Endothelial cell (in vitro differentiated cells): ENCODE measurements around the gene SLC37A2. TPM values are rescaled to one million over a fixed set of nuclear protein-coding genes. Genes with fewer than 3 reads are reported as not detected.
"Not testable (repeated sequence)": the region's sequence is repeated elsewhere in the genome, so short reads cannot be mapped to it uniquely, and the experiment has no call there.

ENCODE experiments used
- DNase-seq: peaks from one replicate; pipeline ENCODE4 v3.0.0; 2021; ENCODE audit warnings: low spot score
- H3K27ac Mint-ChIP-seq: one replicate; pipeline ENCODE4 v1.8.0; 2021; ENCODE audit warnings: mixed read lengths, inconsistent platforms; ENCODE audit not compliant: unreplicated experiment
- H3K27me3 Mint-ChIP-seq: one replicate; pipeline ENCODE4 v1.8.0; 2021; ENCODE audit warnings: mild to moderate bottlenecking, moderate library complexity, mixed read lengths, inconsistent platforms; ENCODE audit not compliant: unreplicated experiment
- H3K36me3 Mint-ChIP-seq: one replicate; pipeline ENCODE4 v1.8.0; 2021; ENCODE audit warnings: mild to moderate bottlenecking, low read depth, mixed read lengths, inconsistent platforms; ENCODE audit not compliant: unreplicated experiment
- H3K4me1 Mint-ChIP-seq: one replicate; pipeline ENCODE4 v1.8.0; 2021; ENCODE audit warnings: mild to moderate bottlenecking, mixed read lengths, inconsistent platforms; ENCODE audit not compliant: unreplicated experiment
- H3K4me3 Mint-ChIP-seq: one replicate; pipeline ENCODE4 v1.8.0; 2021; ENCODE audit warnings: mild to moderate bottlenecking, mixed read lengths, inconsistent platforms; ENCODE audit not compliant: unreplicated experiment
- H3K9me3 Mint-ChIP-seq: one replicate; pipeline ENCODE4 v1.8.0; 2021; ENCODE audit warnings: mixed read lengths, inconsistent platforms; ENCODE audit not compliant: unreplicated experiment
- total RNA-seq: library from RNA; stranded (reverse); fragmentation: NEBNext Ultra II Directional; extraction: Animal tissue kit (Norgen Biotek cat#: 25700); gene quantifications from one replicate; pipeline ENCODE4 v1.2.1, GENCODE V29; 2021; ENCODE audit not compliant: unreplicated experiment
- TF ChIP-seq, protein P1 (sequence below): fragments of 200-600 bp; sonication (generic); IDR thresholded peaks from one replicate; pipeline ENCODE4 v1.5.0; 2021; ENCODE audit warnings: antibody characterized with exemption; ENCODE audit not compliant: unreplicated experiment

The SLC37A2 gene
- total RNA-seq, 1 donor from 2014 or later: 0.49 TPM

DNA sequence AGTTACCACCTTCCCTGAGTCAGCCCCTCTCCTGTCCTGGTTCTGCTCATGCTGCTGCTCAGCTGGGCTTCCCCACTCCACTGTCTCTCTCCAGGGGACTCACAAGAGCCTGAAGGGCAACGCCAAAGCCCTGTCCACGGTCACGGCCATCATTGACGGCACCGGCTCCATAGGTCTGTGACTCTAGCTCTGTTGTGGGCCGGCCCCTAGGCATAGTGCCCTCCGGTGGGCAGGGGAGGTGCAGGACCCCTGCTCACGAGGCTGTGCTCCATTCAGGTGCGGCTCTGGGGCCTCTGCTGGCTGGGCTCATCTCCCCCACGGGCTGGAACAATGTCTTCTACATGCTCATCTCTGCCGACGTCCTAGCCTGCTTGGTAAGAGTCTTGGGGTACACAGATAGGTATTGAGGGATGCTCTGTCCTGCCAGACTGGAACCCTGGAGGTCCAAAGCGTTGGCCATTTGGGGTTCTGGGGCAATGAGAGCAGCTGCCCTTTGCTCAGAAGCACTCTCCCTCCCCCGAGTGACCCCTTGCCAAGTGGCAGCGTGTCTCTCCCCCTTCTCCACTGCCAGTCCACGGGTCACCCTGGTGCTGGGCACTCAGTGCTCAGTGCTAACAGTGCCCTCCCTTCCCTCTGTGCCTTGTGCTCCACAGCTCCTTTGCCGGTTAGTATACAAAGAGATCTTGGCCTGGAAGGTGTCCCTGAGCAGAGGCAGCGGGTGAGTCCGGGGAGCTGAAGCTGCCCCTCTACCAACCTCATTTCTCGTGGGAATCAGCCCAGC lies 22.4 kb downstream of the SLC37A2 start:
- no peak overlapping the region for H3K27ac Mint-ChIP-seq
- peaks cover 14% of the 10 kb centered on the region for H3K27me3 Mint-ChIP-seq
- no peaks in the 10 kb centered on the region for H3K36me3 Mint-ChIP-seq
- no peak for DNase-seq
- TF ChIP-seq, protein P1, sequence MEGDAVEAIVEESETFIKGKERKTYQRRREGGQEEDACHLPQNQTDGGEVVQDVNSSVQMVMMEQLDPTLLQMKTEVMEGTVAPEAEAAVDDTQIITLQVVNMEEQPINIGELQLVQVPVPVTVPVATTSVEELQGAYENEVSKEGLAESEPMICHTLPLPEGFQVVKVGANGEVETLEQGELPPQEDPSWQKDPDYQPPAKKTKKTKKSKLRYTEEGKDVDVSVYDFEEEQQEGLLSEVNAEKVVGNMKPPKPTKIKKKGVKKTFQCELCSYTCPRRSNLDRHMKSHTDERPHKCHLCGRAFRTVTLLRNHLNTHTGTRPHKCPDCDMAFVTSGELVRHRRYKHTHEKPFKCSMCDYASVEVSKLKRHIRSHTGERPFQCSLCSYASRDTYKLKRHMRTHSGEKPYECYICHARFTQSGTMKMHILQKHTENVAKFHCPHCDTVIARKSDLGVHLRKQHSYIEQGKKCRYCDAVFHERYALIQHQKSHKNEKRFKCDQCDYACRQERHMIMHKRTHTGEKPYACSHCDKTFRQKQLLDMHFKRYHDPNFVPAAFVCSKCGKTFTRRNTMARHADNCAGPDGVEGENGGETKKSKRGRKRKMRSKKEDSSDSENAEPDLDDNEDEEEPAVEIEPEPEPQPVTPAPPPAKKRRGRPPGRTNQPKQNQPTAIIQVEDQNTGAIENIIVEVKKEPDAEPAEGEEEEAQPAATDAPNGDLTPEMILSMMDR: no peak
- no peaks in the 10 kb centered on the region for H3K4me1 Mint-ChIP-seq
- H3K9me3 Mint-ChIP-seq: no peaks in the 10 kb centered on the region
- H3K4me3 Mint-ChIP-seq: no peak overlapping the region

DNA sequence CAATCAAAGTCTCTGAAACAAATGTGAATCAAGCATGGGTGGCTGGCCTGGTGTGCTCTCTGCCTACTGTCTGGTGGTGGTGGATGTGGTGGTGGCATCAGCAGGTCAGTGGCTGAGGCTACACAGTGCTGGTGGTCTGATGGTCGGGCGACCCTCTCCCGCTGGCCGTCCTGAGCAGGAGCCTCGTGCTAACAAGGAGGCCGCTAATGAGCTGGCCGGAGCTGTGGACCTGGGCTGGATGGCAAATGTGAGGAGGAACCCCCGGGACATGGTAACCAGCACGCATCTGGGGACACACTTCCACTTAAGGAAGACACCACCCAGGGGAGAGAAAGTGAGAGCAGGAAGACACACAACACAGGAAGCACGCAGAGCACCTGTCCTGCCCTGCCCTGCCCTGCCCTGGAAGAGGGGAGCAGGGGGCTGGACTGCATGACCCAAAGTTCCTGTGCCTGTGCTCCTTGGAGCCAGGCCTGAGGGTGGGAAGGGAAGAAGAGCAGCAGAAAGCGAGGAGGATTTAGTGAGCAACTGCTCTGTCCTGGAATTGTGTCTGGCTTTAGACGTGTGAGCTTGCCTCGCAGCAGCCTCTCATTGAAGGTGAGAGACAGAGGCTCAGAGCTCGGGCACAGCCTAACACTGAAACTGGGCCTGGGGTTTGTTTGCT lies 23.7 kb downstream of the SLC37A2 start:
- TF ChIP-seq, protein P1: no peak
- Mint-ChIP-seq H3K27ac (no peak overlapping the region), H3K4me3 (no peak overlapping the region), H3K36me3 (no peaks in the 10 kb centered on the region), H3K27me3 (peaks cover 14% of the 10 kb centered on the region), H3K9me3 (no peaks in the 10 kb centered on the region), H3K4me1 (peaks cover 5% of the 10 kb centered on the region)
- no peak for DNase-seq

DNA sequence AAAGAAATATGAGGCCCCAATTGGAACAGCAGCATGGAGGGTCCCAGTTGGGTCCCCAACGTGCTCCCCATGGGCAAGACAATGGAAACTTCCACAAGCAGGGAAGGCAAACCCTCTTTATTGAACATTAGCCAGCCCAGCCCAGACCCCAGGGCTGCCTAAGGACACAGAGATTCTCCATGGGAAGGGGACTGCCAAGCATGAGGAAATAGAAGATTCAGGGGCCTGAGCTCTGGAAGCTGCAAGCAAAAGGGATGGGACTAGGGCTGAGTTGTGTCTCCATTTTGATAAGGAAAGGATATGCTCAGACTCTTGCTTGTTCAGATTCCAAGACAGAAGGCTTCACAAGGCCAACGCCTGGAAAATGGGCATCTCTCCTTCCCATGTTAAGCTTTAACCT lies 25.0 kb downstream of the SLC37A2 start:
- peaks cover 10% of the 10 kb centered on the region for H3K27me3 Mint-ChIP-seq
- no peaks in the 10 kb centered on the region for H3K9me3 Mint-ChIP-seq
- H3K27ac Mint-ChIP-seq: no peak overlapping the region
- H3K4me1 Mint-ChIP-seq: peaks cover 13% of the 10 kb centered on the region
- DNase-seq: no peak
- TF ChIP-seq, protein P1: no peak
- H3K36me3 Mint-ChIP-seq: no peaks in the 10 kb centered on the region
- H3K4me3 Mint-ChIP-seq: no peak overlapping the region

DNA sequence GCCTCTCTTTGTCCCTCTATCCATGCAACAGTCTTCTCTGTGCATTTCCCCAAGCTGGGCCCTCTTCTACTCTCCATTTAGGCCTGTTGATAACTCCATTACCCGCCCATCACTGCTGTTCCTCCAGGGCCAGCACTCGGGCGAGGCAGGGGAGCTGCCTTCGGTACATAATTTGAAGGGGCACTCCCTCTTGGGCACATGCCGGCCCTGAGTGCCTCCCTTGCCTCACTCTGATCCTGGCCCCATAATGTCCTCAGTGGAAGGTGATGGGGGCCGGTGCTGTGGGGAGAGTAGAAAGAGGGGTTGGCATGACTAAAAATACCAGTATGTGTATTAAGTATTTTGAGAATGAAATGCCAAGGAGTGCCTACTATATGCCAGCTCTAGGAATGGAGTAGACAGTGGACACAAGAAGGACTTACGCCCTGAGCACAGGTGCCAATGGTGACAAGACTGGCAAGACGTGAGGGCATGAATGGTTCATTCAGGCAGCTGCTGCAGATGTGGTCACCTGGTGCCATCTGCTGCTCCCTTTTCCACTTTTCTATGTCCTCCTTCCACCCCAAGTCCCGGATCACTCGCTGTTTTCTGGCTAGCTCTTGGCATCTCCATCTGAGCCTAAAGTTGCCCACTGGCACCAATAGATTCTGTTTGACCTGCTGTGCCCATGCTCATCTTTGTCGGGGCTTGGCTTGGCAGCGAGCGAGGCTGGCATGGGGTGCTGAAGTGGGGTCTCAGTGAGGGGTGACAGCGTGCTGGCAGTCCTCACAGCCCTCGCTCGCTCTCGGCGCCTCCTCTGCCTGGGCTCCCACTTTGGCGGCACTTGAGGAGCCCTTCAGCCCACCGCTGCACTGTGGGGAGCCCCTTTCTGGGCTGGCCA lies 25.7 kb downstream of the SLC37A2 start:
- Mint-ChIP-seq H3K4me1 (peaks cover 13% of the 10 kb centered on the region), H3K27me3 (peaks cover 7% of the 10 kb centered on the region), H3K4me3 (no peak overlapping the region), H3K9me3 (no peaks in the 10 kb centered on the region), H3K36me3 (no peaks in the 10 kb centered on the region), H3K27ac (no peak overlapping the region)
- DNase-seq: no peak
- TF ChIP-seq, protein P1: no peak

DNA sequence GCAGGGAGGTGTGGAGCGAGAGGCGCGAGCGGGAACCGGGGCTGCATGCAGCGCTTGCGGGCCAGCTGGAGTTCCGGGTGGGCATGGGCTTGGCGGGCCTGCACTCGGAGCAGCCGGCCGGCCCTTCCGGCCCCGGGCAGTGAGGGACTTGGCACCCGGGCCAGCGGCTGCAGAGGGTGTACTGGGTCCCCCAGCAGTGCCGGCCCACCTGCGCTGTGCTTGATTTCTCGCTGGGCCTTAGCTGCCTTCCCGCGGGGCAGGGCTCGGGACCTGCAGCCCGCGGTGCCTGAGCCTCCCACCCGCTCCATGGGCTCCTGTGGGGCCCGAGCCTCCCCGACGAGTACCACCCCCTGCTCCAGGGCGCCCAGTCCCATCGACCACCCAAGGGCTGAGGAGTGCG lies 26.4 kb downstream of the SLC37A2 start:
- H3K9me3 Mint-ChIP-seq, H3K4me3 Mint-ChIP-seq, DNase-seq, H3K27ac Mint-ChIP-seq, H3K36me3 Mint-ChIP-seq, H3K27me3 Mint-ChIP-seq: not testable (repeated sequence)
- peaks cover 13% of the 10 kb centered on the region for H3K4me1 Mint-ChIP-seq

DNA sequence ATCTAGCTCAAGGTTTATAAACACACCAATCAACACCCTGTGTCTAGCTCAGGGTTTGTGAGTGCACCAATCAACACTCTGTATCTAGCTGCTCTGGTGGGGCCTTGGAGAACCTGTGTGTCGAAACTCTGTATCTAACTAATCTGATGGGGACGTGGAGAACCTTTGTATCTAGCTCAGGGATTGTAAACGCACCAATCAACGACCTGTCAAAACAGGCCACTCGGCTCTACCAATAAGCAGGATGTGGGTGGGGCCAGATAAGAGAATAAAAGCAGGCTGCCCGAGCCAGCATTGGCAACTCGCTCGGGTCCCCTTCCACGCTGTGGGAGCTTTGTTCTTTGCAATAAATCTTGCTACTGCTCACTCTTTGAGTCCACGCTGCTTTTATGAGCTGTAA lies 27.0 kb downstream of the SLC37A2 start:
- not testable (repeated sequence) for H3K27me3 Mint-ChIP-seq, DNase-seq, H3K27ac Mint-ChIP-seq, H3K9me3 Mint-ChIP-seq, H3K4me3 Mint-ChIP-seq, H3K36me3 Mint-ChIP-seq
- H3K4me1 Mint-ChIP-seq: peaks cover 13% of the 10 kb centered on the region
